ENCODE results near the gene DGKG.

Gene DGKG

DNA sequence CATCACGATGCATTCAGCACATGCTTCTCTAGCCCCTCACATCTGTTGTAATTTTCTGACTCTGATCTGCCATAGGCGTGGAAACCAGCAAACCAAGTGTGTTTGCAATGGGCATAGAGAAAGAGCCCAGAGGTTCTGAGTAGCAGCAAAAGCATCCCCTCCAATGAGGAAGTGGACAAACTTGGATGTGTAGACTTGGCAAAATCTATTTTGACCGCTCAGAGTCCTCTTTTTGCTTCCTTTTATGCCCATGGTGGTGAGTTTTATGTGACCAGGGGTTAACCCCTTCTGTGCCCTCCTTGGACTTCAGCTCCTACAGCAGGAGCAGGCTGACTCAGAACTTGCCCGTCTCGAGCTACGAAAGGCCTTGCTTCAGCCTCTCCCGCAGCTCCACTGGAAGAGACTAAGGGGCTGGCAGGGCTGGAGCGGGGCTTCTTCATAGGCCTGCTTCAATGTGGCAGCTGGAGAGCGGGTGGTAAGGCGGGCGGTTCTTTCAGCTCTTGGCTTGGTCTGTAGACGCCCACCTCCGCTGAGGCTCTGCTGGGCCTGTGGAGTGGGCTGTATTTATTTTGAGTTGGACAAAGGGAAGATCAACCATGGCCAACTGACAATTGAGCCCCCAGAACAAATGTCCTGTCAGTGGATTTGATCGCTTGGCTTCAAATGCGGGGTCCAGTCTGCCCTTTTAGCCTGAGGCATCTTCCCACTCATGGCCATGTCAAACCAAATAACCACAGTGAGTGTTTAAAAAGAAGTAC lies 246.6 kb downstream of the DGKG start:
- H3K4me3 ChIP-seq (ENCODE audit: low read length, poor library complexity, severe bottlenecking), result no peak overlapping the region
- H3F3A ChIP-seq (ENCODE audit: low read depth), result no peaks in the 10 kb centered on the region
- H3K9me3 ChIP-seq (ENCODE audit: insufficient read depth, low read depth, low read length), result no peaks in the 10 kb centered on the region
- H3K4me1 ChIP-seq (ENCODE audit: insufficient read depth, low read length, poor library complexity, severe bottlenecking), result peaks cover 9% of the 10 kb centered on the region
- H3K27me3 ChIP-seq (ENCODE audit: insufficient read depth, low read length, poor library complexity, severe bottlenecking), result peaks cover 8% of the 10 kb centered on the region
- H3K4me2 ChIP-seq (ENCODE audit: low read depth, low read length, poor library complexity, severe bottlenecking), result no peak overlapping the region
- no peak overlapping the region for H2AFZ ChIP-seq (ENCODE audit: low read length)
- no peaks in the 10 kb centered on the region for H3K79me2 ChIP-seq (ENCODE audit: insufficient read depth, low read length)
- no peaks in the 10 kb centered on the region for H3K36me3 ChIP-seq (ENCODE audit: insufficient read depth, low read length)
- no peaks in the 10 kb centered on the region for H3K9me2 ChIP-seq (replicated peaks; ENCODE audit: low read depth, low read length)
- no peaks in the 10 kb centered on the region for H4K20me1 ChIP-seq (ENCODE audit: insufficient read depth, low read length, poor library complexity, severe bottlenecking)
- H3K9ac ChIP-seq (ENCODE audit: low read depth, low read length, poor library complexity, severe bottlenecking), result no peak overlapping the region
- TF ChIP-seq, protein P1, sequence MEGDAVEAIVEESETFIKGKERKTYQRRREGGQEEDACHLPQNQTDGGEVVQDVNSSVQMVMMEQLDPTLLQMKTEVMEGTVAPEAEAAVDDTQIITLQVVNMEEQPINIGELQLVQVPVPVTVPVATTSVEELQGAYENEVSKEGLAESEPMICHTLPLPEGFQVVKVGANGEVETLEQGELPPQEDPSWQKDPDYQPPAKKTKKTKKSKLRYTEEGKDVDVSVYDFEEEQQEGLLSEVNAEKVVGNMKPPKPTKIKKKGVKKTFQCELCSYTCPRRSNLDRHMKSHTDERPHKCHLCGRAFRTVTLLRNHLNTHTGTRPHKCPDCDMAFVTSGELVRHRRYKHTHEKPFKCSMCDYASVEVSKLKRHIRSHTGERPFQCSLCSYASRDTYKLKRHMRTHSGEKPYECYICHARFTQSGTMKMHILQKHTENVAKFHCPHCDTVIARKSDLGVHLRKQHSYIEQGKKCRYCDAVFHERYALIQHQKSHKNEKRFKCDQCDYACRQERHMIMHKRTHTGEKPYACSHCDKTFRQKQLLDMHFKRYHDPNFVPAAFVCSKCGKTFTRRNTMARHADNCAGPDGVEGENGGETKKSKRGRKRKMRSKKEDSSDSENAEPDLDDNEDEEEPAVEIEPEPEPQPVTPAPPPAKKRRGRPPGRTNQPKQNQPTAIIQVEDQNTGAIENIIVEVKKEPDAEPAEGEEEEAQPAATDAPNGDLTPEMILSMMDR (conservative IDR thresholded peaks at IDR 0.05; ENCODE audit: low read length), result no peak
- TF ChIP-seq EZH2phosphoT487 (IDR thresholded peaks at IDR 0.05; ENCODE audit: borderline replicate concordance), result no peak

DNA sequence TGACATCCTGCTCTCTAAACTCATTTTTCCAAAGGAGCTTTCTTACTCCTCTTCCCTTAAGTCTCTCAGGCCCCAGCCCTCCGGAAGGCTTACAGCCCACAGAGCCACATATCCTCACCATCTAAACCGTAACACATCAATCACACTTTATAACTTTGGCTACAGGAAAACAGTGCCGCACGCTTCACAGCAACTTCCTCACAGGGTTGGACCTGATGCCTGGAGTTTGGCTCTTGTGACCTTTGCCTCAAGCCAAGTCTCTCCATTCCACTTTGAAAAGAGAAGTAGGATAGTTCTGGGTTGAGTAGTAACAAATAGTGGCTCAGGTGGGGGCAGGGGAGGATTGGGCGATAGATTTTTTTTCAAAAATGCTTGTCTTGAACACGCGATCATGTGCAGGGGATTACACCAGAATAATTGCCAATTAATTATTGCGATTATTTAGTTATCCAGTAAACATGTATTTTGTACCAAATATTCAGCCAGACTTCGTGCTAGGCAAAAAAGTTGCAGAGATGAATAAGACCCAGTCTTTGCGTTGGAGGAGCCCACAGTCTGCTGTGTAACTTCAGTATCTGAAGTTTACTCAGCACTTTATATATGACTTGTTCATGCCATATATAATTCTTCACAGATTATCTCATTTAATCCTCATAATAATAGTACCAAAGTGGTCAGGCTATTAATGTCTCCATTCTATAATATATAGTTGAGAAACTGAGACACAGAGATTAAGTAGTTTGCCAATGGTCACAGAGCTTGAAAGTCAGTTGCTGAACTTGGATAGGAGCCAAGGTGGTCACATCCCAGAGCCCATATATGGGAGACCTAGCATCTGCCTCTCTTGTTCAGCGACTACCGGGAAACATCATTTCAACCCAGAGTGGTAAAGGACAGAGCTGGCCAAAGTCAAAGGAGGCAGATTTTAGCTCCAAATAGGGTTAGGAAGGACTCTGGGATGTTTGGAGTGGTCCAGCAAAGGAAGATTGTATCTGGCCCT lies 250.8 kb downstream of the DGKG start:
- H3K27me3 ChIP-seq (ENCODE audit: insufficient read depth, low read length, poor library complexity, severe bottlenecking), result peaks cover 13% of the 10 kb centered on the region
- no peaks in the 10 kb centered on the region for H3F3A ChIP-seq (ENCODE audit: low read depth)
- H3K4me3 ChIP-seq (ENCODE audit: low read length, poor library complexity, severe bottlenecking), result no peak overlapping the region
- H3K4me2 ChIP-seq (ENCODE audit: low read depth, low read length, poor library complexity, severe bottlenecking), result peak overlapping the region; percentile 94
- H3K4me1 ChIP-seq (ENCODE audit: insufficient read depth, low read length, poor library complexity, severe bottlenecking), result peaks cover 35% of the 10 kb centered on the region
- H4K20me1 ChIP-seq (ENCODE audit: insufficient read depth, low read length, poor library complexity, severe bottlenecking), result peaks cover 7% of the 10 kb centered on the region
- H2AFZ ChIP-seq (ENCODE audit: low read length), result no peak overlapping the region
- no peaks in the 10 kb centered on the region for H3K79me2 ChIP-seq (ENCODE audit: insufficient read depth, low read length)
- no peaks in the 10 kb centered on the region for H3K9me3 ChIP-seq (ENCODE audit: insufficient read depth, low read depth, low read length)
- no peaks in the 10 kb centered on the region for H3K36me3 ChIP-seq (ENCODE audit: insufficient read depth, low read length)
- no peak overlapping the region for H3K9ac ChIP-seq (ENCODE audit: low read depth, low read length, poor library complexity, severe bottlenecking)
- H3K9me2 ChIP-seq (replicated peaks; ENCODE audit: low read depth, low read length), result no peaks in the 10 kb centered on the region
- no peak for TF ChIP-seq EZH2phosphoT487 (IDR thresholded peaks at IDR 0.05; ENCODE audit: borderline replicate concordance)
- TF ChIP-seq, protein P1 (conservative IDR thresholded peaks at IDR 0.05; ENCODE audit: low read length), result no peak

DNA sequence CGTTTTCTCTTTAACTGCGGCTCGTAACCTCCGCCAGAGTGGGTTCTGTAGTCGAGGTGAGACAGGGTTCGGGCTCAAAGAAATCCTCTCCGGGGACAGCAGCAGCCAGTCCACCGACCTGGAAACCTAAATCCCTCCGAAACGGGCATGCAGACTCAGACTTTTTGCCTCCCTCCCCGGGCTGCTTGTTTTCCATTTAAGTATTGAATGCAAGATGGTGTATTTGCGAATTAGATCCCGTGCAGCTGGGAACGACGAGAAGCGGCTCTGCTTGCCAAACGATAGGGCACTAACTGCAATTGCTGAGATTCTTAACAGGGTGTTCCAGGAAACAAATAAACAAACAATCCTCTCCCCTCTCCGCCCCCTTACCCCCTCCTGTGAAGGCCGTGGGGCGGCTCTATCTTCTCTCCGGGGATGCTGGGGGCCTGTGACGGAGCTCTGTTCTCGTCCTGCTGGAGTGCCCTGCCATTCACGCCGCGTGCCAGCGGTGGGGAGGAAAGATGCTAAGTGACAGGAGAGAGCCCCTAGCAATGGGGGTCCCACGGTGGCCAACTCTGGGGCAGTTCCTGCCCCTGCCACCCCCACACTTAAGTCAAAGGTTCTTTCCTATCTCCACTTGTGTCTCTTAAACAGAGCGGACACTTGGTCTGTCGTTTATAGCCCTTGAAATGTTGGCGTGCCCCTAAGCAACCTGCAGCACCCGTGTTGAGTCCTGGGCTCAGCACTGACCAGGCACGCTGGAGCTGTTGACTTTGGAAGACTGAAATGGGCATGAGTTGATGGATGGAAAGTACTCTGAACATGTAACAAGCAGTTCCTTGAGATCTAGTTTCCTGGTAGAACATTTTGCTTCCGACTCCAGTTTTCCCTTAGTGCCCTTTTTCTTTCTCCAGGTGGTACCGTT lies 251.9 kb downstream of the DGKG start:
- H3K9me2 ChIP-seq (replicated peaks; ENCODE audit: low read depth, low read length), result no peaks in the 10 kb centered on the region
- H4K20me1 ChIP-seq (ENCODE audit: insufficient read depth, low read length, poor library complexity, severe bottlenecking), result peaks cover 7% of the 10 kb centered on the region
- peaks cover 13% of the 10 kb centered on the region for H3K27me3 ChIP-seq (ENCODE audit: insufficient read depth, low read length, poor library complexity, severe bottlenecking)
- H3K4me2 ChIP-seq (ENCODE audit: low read depth, low read length, poor library complexity, severe bottlenecking), result peak overlapping the region; percentile 94
- no peaks in the 10 kb centered on the region for H3K9me3 ChIP-seq (ENCODE audit: insufficient read depth, low read depth, low read length)
- no peaks in the 10 kb centered on the region for H3F3A ChIP-seq (ENCODE audit: low read depth)
- peaks cover 44% of the 10 kb centered on the region for H3K4me1 ChIP-seq (ENCODE audit: insufficient read depth, low read length, poor library complexity, severe bottlenecking)
- peak overlapping the region; percentile 73 for H3K4me3 ChIP-seq (ENCODE audit: low read length, poor library complexity, severe bottlenecking)
- 0 out of 2 replicates have a peak overlapping the region, but pooled peaks have one; percentile 59 for H2AFZ ChIP-seq (ENCODE audit: low read length)
- H3K79me2 ChIP-seq (ENCODE audit: insufficient read depth, low read length), result no peaks in the 10 kb centered on the region
- TF ChIP-seq EZH2phosphoT487 (IDR thresholded peaks at IDR 0.05; ENCODE audit: borderline replicate concordance), result no peak
- TF ChIP-seq, protein P1 (conservative IDR thresholded peaks at IDR 0.05; ENCODE audit: low read length), result no peak
- no peaks in the 10 kb centered on the region for H3K36me3 ChIP-seq (ENCODE audit: insufficient read depth, low read length)
- H3K9ac ChIP-seq (ENCODE audit: low read depth, low read length, poor library complexity, severe bottlenecking), result no peak overlapping the region
